ENCODE results near the gene NUP98.

Gene NUP98

DNA sequence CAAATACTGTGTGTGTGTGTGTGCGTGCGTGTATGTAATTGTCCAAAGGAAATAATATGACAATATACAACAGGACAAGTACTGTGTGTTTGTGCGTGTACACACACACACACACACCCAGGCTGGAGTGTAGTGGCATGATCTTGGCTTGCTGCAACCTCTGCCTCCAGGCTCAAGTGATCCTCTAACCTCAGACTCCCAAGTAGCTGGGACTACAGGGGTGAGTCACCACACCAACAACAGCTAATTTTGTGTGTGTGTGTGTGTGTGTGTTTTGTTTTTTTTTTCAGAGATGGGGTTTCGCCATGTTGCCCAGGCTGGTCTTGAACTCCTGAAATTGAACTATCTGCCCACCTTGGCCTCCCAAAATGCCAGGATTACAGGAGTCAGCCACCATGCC lies 61.5 kb downstream of the NUP98 start:
- DNase-seq (ENCODE audit: low read depth) = no peak

DNA sequence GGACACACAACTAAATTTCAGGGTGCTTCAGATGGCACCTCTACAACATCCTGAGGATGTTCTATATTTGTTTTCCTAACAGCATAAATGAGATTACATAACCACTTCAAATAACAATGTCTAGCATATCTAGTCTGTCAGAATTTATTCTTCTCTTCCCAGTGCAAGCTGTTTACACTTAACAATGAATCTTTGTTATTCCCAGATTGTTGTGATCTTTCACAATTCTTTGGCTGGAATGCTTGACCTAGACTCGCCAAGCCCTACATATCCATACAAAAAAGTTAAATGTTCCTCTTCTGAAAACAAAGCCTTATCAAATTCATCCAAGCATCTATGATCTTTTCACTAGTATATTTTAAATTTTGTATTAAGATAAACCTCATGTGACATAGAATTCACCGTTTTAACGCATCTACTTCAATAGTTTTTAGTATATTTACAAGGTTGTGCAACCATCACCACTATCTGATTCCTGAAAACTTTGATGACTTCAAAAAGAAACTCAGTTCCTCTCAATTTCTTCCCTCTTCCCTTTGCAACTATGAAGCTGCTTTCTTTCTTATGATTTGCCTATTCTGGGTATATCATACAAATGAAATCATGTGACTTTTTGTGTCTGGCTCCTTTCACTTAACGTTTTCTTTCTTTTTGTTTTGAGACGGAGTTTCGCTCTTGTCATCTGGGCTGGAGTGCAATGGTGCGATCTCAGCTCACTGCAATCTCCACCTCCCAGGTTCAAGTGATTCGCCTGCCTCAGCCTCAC lies 64.5 kb downstream of the NUP98 start:
- DNase-seq (ENCODE audit: low read depth) = no peak

DNA sequence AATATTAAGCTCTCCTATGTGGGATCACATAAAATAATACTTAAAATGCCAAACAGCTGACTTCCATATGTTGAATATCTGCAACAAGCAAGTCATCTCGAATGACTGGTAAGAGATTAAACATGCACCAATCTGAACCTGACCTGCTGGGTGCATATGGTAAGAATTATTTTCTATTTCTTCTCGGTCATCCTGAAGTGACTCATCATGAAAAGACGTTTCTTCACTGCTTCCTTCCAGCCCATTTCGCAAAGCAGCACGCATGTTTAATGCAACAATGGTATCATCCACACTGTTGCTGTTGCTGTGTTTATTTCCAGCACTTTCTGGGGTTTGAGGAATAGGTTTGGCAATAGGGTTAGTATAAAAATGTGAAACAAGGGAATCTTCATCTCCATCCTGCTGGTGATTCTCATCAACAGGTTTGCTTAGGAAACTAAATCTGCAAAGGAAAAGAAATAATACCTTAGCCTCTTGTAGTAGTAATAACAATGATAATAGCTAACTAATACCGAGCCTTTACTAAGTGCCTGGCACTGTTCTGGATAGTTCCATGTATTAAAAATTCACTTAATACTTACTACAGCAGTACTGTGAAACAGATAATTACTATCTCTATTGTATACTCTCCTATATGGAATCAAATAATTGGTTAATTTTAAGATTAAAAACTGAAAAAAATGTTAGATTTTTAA lies 74.2 kb downstream of the NUP98 start:
- no peak for DNase-seq (ENCODE audit: low read depth)

DNA sequence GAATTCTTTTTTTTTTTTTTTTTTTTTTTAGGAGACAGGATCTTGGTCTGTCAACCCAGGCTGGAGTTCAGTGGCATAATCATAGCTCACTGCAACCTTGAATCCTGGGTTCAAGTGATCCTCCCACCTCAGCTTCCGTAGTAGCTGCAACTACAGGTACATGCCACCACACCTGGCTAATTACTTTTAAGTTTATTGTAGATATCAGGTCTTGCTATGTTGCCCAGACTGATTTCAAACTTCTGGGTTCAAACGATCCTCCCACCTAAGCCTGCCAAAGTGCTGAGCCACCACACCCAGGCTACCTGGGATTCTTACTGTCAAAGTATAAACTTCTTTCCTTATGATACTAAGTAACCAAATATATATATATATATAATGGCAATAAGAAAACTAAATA lies 75.3 kb downstream of the NUP98 start:
- no peak for DNase-seq (ENCODE audit: low read depth)

DNA sequence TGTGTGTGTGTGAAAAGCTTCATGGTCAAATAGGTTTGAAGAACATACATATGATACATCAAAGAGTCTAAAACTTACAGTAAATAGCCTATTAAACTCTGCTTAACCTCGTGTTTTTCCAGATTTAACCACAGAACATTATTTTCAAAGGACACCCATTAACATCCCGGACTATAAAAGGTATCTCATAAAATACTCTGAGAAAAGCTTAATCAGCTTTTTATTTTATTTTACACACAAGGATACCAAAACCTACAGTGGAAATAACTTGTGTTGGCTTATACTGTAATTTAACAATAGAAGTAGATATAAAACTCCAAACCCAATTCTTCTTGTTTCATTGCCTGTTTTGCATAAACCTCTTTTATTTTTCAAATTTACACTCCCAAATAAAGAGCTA lies 76.4 kb downstream of the NUP98 start:
- no peak for DNase-seq (ENCODE audit: low read depth)

DNA sequence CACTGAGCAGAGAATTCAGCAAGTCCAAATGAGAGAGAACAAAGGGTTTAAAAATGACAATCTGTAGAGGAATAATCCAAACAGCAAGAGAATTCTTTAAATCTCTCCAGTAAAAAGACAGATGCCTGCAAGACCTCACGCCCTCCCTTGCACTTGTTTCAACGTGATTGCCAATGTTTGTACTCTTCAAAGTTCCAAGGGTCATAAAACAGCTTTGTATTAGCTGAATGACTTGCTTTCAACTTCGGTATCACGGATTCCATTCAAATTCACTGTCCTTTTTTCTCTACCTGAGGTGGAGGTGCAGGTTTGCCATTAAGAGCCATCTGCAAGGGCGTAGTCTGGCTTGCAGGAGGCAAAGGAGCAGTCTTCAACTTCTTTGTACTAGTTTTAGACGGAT lies 85.1 kb downstream of the NUP98 start:
- DNase-seq (ENCODE audit: low read depth) = no peak

DNA sequence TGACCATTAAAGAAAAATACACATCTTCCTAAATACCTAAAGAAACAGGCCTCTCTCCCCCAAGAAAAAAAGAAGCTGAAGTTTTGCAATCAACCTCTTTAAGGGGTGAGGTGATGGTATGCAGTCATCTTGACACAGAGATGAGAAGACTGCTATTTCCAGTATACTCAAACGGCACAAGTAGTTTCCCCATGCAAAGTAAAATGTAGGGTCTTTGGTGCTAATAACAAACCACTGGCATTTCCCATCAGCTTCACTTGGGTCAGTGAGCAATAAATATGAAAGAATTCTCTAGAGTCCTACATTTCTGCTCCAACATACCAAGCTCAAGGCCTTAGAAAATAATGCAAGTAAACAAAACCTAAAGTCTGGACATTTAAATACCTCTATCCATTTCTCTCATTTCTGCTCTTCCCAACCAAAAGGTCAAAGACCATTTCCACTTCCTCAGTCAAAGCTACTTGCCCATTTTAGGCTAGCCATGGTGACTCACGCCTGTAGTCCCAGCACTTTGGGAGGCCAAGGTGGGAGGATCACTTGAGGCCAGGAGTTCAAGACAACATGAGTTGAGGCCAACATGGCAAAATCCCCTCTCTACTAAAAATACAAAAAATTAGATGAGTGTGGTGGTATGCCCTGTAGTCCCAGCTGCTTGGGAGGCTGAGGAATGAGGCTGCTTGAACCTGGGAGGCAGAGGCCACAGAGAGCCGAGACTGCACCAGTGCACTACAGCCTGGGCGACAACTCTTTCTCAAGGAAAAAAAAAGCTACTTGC lies 86.7 kb downstream of the NUP98 start:
- DNase-seq (ENCODE audit: low read depth) = no peak

DNA sequence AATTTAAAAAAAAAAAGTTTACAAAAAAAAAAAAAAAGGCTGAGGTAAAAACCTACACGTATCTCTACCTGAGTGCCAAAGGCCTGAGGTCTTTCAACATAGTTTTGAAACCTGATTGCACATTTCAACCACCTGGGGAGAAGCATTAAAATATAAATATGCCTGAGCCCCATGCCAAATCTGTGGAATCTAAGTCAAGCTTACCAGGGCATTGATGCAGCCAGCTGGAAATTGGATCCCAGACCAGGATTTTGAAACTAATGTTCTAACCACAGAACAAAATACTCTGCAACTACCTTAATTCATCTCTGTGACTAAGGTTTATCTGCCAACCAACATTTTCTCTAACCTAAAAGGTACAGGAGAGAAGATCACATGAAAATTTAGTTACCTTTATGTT lies 87.4 kb downstream of the NUP98 start:
- no peak for DNase-seq (ENCODE audit: low read depth)

DNA sequence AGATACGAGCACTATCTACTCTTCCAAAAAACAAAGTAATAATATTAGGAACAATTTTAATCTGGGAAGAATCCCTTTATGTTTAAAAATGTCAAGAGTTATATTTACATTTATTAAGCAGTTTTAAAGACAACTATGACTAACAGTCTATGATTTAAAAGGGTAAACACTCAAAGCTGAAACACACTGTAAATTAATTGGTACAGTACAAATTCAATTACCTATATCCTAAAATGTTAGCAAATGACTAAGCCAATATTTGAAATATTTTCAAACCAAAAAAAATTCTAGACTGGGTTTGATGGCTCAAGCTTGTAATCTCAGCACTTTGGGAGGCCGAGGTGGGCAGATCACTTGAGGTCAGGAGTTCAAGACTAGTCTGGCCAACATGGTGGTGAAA lies 90.2 kb downstream of the NUP98 start:
- DNase-seq (ENCODE audit: low read depth) = no peak

DNA sequence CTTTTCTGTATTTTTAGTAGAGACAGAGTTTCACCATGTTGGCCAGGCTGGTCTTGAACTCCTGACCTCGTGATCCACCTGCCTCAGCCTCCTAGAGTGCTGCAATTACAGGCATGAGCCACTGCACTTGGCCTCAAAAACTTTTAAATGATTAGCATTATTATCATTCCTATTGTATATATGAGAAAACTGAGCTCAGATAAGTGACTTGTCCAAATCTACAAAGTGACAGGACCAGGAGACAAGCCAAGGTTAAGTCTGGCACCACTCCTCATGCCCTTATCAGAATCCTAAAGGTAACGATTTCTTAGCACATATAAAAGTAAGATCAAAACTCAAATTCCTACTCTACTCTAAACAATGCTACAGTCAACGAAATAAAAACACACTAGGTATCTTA lies 94.0 kb downstream of the NUP98 start:
- no peak for DNase-seq (ENCODE audit: low read depth)

DNA sequence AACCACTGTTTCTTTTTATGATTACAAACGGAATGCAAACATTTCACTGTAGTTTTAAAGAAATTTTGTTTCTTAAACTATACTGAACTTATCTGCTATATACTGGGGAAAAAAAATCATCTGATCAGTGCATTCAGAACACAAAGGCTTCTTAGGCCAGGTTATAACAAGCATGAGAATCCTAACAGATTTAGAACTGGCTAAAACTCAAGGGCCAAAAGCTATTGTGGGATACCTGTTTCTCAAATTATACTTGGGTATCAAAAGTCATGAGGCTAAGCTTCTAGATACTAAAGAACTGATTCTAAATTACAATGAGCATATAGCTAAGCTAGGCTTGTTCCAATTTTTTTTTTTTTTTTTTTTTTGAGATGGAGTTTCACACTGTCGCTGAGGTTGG lies 96.4 kb downstream of the NUP98 start:
- no peak for DNase-seq (ENCODE audit: low read depth)

DNA sequence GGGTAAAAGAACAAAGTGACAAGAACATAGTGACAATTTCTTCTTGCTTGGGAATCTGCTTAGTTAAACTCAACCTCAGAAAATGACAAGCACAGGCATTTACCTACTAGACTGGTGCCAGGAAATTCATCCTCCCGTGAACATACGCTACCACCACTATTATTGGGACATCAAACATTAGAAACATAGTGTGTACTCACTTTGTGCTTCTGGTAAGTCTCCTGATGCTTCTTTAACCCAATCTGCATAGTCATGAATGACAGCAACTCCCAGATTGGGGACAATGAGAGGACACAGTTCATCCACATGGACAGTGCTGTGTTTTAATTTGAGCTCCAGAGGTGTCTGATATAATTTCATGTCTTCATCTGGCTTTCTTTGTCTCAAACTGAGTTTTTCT lies 96.9 kb downstream of the NUP98 start:
- DNase-seq (ENCODE audit: low read depth) = no peak

DNA sequence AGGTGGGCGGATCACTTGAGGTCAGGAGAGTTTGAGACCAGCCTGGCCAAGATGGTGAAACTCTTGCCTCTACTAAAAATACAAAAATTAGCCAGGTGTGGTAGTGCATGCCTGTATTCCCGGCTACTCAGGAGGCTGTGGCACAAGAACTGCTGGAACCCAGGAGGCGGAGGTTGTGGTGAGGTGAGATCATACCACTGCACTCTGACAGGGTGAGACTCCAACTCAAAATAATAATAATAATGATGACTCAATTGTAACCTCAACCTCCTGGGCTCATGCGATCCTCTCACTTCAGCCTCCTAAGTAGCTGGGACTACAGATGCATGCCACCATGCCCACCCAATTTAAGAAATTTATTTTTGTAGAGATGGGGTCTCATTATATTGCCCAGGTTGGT lies 110.6 kb downstream of the NUP98 start:
- DNase-seq (ENCODE audit: low read depth) = no peak

DNA sequence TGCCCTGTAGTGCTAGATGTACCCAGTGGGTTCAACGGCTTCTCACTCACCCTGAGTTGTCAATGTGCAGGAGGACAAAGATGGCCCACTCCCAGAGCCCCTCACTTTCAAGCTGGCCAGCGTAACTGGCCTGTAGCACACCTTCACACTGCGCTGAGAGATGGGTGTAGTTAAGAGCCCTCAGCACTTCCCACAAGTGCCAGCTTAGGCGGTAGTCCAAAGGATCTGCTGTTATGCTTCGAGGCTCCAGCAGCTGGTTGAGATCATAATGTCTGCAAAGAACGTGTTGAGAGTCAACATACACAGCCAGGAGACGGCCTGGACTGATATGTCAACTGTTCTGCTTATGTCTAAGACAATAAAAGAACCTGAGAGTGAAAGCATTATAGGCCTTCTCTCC lies 111.4 kb downstream of the NUP98 start:
- DNase-seq (ENCODE audit: low read depth) = no peak

DNA sequence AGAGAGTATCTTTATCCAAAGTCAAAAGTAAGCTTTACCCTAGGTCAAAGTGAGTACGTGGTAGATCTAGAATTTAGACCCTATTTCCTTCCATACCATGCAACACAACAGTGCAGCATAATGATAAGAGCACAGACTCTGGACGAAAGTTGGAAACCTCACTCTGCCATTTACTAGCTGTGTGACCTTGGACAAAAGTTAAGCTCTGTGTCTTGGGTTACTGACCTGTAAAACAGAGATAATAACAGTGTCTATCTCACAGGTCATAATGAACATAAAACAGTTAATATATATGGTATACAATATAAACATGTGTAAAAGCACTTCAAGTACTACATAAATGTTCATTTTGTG lies 112.6 kb downstream of the NUP98 start:
- DNase-seq (ENCODE audit: low read depth) = no peak

DNA sequence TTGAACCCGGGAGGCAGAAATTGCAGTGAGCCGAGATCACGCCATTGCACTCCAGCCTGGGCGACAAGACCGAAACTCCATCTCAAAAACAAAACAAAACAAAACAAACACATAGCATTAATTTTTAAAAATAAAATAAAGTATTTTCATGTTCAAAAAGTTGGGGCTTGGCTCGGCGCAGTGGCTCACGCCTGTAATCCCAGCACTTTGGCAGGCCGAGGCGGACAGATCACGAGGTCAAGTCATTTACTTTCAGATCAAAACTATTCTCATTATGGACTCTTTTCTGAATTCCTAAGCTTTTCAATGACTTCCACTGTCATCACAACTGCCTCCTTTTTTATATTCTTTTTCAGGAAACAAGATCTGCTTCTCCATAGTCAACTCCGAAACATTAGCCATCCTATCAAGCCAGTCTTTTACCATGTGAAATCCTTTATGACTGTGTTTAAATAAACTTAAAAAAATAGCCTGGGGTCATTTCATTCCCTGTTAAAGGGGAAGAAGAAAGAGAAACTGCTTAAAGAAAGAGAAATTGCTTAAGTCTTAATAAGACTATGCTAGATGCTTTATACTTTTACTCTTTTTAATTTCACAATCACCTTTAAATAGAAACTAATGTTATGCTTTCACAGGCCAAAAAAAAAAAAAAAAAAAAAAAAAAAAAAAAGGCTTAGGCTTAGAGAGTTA lies 113.1 kb downstream of the NUP98 start:
- no peak for DNase-seq (ENCODE audit: low read depth)

DNA sequence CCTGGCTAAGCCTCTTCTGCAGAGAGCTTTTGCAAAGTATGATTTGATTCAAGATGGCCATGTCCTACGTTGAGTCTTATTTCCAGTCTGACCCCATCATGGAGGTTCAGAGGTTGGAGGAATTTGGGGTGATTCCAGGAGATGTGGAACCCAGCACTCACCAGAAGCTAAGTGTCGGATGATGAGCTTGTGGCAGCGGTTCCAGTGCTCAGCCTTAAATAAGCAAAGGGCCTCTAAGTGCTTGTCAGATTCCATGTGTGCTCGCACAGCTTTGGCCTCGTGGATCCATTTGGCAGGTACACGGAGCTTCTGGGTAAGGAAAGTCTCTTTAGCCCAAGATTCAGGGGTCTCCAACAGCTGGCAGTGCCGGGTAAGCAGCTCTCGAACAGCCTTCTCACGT lies 114.3 kb downstream of the NUP98 start:
- no peak for DNase-seq (ENCODE audit: low read depth)

DNA sequence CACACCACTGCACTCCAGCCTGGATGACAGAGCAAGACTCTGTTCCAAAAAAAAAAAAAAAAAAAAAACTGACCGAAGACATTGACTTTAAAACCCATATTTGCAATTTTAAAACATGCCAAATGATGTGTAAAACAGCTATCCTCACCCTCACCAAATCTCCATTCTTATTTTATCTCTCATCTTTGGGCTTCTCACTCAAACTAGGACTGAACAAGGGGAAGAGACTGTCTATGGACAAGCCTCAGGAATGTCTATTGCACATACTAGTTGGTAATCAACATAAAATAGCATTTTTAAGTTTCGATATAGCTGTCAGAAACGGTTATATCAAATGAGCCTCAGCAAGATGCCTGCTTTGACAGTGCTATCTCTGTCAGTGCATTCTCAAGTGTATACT lies 118.3 kb downstream of the NUP98 start:
- DNase-seq (ENCODE audit: low read depth) = no peak

DNA sequence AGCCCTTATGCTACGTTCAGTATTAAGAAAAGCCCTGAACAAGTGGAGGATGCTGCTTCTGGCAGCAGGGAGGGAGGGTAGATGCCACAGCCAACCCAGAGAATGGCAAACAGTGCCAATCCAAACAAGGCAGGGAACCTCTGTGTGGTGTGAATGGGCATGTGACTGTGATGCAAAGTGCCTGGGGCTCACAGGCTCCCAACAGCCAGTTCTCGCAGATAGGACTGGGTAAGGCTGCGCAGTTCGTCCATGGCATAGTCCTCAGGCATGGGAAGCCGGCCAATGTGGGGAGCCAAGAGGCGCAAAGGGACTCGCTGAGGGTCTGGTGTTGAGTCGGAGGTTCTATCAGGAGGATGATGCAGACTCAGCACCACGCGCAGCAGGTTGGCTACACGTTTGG lies 121.4 kb downstream of the NUP98 start:
- no peak for DNase-seq (ENCODE audit: low read depth)

DNA sequence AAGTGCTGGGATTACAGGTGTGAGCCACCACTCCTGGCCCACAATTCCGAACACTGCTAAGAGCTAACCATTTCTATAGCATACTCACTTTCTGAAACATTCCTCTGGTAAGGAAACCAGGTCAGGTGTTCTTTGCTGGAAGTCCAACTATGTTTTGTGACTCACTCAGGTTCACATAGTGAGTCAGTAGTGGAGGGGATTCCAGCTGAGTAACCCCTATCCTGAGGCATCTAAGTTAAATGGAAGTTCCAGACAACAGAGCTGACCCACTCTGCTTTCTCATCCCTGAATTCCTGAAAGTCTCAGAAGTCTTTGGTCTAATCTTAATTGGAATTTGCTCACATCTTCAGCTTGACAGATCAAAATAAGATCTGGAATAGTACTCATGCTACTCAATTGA lies 123.2 kb downstream of the NUP98 start:
- no peak for DNase-seq (ENCODE audit: low read depth)

DNA sequence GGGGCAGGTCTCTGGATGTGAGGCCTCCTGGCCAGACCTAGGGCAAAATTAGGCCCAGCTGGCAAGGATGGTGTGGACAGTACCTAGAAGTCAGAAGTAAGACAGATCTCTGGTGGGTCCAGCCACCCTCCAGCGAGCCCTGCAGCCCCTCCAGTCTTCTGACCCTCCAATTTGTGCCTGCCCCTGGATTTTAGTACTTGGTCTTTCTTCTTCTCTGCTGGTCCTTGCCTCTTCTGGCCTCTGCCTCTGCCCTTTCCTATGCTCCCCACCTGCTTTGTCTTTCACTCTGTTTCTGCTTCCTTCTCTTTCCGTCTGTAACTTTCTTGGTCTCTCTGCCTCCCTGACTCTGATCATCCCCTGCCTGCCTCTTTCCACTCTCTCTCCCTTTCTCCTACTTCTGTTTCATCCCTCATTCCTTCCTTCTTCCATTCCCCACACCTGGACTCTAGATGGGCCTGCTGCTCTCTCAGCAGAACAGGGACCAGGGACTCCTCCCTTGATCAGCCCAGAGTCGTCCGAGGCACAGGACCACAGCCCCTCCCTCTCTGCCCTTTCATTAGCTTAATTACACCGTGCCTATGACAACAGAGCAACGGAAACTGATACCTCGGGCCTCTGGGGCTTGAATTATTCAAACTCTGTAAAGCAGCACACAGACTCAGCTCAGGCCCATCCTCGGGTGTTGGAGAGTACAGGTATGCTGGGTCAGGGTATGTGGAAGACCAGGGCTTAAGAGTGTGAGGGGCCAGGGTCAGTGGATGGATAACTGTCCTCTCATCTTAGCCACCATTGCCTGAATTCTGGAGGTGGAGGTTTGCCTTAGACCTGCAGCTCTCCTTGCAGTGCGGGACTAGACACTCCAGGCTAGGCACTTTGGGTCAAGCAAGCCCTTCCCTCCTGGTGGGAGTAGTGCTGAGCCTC lies 125.8 kb downstream of the NUP98 start, which contains the start of gene CHRNA10:
CHRNA10 (minus strand) TSS at position 51 of the 921 bp plus-strand sequence. CDS start 72 bp downstream, outside the sequence.
- no peak for DNase-seq (ENCODE audit: low read depth)
